H7 (cell line): ENCODE results near the gene RGS2. TPM values are rescaled to one million over a fixed set of nuclear protein-coding genes. Genes with fewer than 3 reads are reported as not detected.

ENCODE experiments used
- DNase-seq: peaks from one replicate; pipeline ENCODE4 v3.0.0; 2012
- H3K27me3 ChIP-seq: 2 replicates; pipeline ENCODE4 v1.6.0; 2011; ENCODE audit warnings: mild to moderate bottlenecking, low read length; ENCODE audit not compliant: control insufficient read depth, insufficient read depth
- H3K36me3 ChIP-seq: replicated peaks from 2 replicates; pipeline ENCODE4 v1.5.1; 2011; ENCODE audit warnings: low read length; ENCODE audit not compliant: control insufficient read depth, insufficient read depth
- H3K4me3 ChIP-seq: 2 replicates; pipeline ENCODE4 v1.5.1; 2011; ENCODE audit warnings: low read depth, mild to moderate bottlenecking, control low read depth, low read length, moderate library complexity; ENCODE audit not compliant: insufficient read depth
- total RNA-seq: library from RNA; depleted of rRNA; stranded (reverse); fragments of >200 nt; shearing (Covaris generic); gene quantifications from 2 replicates; pipeline ENCODE4 v1.2.3, GENCODE V29; 2014

The RGS2 gene
- total RNA-seq, 1 experiment from 2014 or later, result 23.3 TPM

GRCh38 chr1:192807211-192808162 lies 1.4 kb upstream of the RGS2 start:
- Histone ChIP-seq H3K4me3 (peak overlapping the region; percentile 97; the same call in 1 of the 2 replicates), H3K27me3 (peaks cover 2% of the 10 kb centered on the region; the same call in 1 of the 2 replicates), H3K36me3 (peaks cover 11% of the 10 kb centered on the region)
- no peak for DNase-seq

- peaks cover 11% of the 10 kb centered on the region for H3K36me3 ChIP-seq
- peak overlapping the region; percentile 97 for H3K4me3 ChIP-seq
- H3K27me3 ChIP-seq, result peaks cover 2% of the 10 kb centered on the region; the same call in 1 of the 2 replicates
- DNase-seq, result peak; percentile 16
These were observed 699 bp upstream of the RGS2 start for GRCh38 chr1:192808163-192808517.

- peak; percentile 6 for DNase-seq
- Histone ChIP-seq H3K4me3 (peak overlapping the region; percentile 97), H3K36me3 (peaks cover 11% of the 10 kb centered on the region), H3K27me3 (peaks cover 2% of the 10 kb centered on the region; the same call in 1 of the 2 replicates)
These were observed 741 bp downstream of the RGS2 start for GRCh38 chr1:192809307-192810252.

- Histone ChIP-seq H3K27me3 (peaks cover 2% of the 10 kb centered on the region; the same call in 1 of the 2 replicates), H3K36me3 (peaks cover 11% of the 10 kb centered on the region), H3K4me3 (peak overlapping the region; percentile 0; the same call in 1 of the 2 replicates)
- DNase-seq, result no peak
These were observed 1.5 kb downstream of the RGS2 start for GRCh38 chr1:192810253-192810880.

- no peak for DNase-seq
- peaks cover 11% of the 10 kb centered on the region for H3K36me3 ChIP-seq
These were observed 2.2 kb downstream of the RGS2 start for GRCh38 chr1:192811006-192811405.

GRCh38 chr1:192811594-192812239 lies 2.9 kb downstream of the RGS2 start:
- DNase-seq, result no peak
- no peak overlapping the region for H3K4me3 ChIP-seq
- peaks cover 11% of the 10 kb centered on the region for H3K36me3 ChIP-seq

More at GRCh38 chr1:192811006-192811405, 2.2 kb downstream of the RGS2 start:
- Histone ChIP-seq H3K4me3 (no peak overlapping the region), H3K27me3 (peaks cover 2% of the 10 kb centered on the region; the same call in 1 of the 2 replicates)

GRCh38 chr1:192812420-192813209 lies 3.8 kb downstream of the RGS2 start:
- Histone ChIP-seq H3K4me3 (no peak overlapping the region), H3K27me3 (peaks cover 2% of the 10 kb centered on the region; the same call in 1 of the 2 replicates), H3K36me3 (peaks cover 11% of the 10 kb centered on the region)
- no peak for DNase-seq

More at GRCh38 chr1:192811594-192812239, 2.9 kb downstream of the RGS2 start:
- peaks cover 2% of the 10 kb centered on the region; the same call in 1 of the 2 replicates for H3K27me3 ChIP-seq

- no peak for DNase-seq
These were observed 6.0 kb downstream of the RGS2 start for GRCh38 chr1:192814805-192815204.

GRCh38 chr1:192817246-192817645 lies 8.4 kb downstream of the RGS2 start:
- no peaks in the 10 kb centered on the region for H3K27me3 ChIP-seq
- H3K36me3 ChIP-seq, result no peaks in the 10 kb centered on the region
- no peak overlapping the region for H3K4me3 ChIP-seq
- no peak for DNase-seq

More at GRCh38 chr1:192814805-192815204, 6.0 kb downstream of the RGS2 start:
- no peak overlapping the region for H3K4me3 ChIP-seq
- peaks cover 11% of the 10 kb centered on the region for H3K36me3 ChIP-seq
- H3K27me3 ChIP-seq, result no peaks in the 10 kb centered on the region

- no peaks in the 10 kb centered on the region for H3K27me3 ChIP-seq
- DNase-seq, result no peak
- no peaks in the 10 kb centered on the region for H3K36me3 ChIP-seq
- H3K4me3 ChIP-seq, result no peak overlapping the region
These were observed 12.5 kb downstream of the RGS2 start for GRCh38 chr1:192821296-192821695.

GRCh38 chr1:192824511-192824910 lies 15.7 kb downstream of the RGS2 start:
- Histone ChIP-seq H3K36me3 (no peaks in the 10 kb centered on the region), H3K4me3 (no peak overlapping the region), H3K27me3 (no peaks in the 10 kb centered on the region)
- no peak for DNase-seq

- Histone ChIP-seq H3K27me3 (no peaks in the 10 kb centered on the region), H3K4me3 (no peak overlapping the region), H3K36me3 (no peaks in the 10 kb centered on the region)
- no peak for DNase-seq
These were observed 18.1 kb downstream of the RGS2 start for GRCh38 chr1:192826791-192827546.
